Left ventricle myocardium superior (tissue), 1 donor: ENCODE data around the gene GPX7. TPM values are rescaled to one million over a fixed set of nuclear protein-coding genes. Genes with fewer than 3 reads are reported as not detected.

Experiments used
- ATAC-seq: fragments of 200-7000 bp; cut with Tn5 transposase; one replicate; pipeline ENCODE4 v1.9.1; 2020; ENCODE audit warnings: mild to moderate bottlenecking, moderate library complexity
- DNase-seq: peaks from one replicate; pipeline ENCODE4 v3.0.0-alpha.2; 2020
- intact Hi-C: fragments of 100-400 bp; cut with micrococcal nuclease; formaldehyde crosslinking; loops from one replicate; pipeline ENCODE4 v1.11.0; 2022
- total RNA-seq: library from RNA; stranded (reverse); fragmentation: NEBNext Ultra II Directional; extraction: Animal tissue kit (Norgen Biotek cat#: 25700); gene quantifications from one replicate; pipeline ENCODE4 v1.2.1, GENCODE V29; 2021
- donor health status: DM: no; HTN: yes; CAD: no; lungs with severe emphysema.

GPX7 gene
- total RNA-seq, 1 donor from 2014 or later: 4.2 TPM

DNA sequence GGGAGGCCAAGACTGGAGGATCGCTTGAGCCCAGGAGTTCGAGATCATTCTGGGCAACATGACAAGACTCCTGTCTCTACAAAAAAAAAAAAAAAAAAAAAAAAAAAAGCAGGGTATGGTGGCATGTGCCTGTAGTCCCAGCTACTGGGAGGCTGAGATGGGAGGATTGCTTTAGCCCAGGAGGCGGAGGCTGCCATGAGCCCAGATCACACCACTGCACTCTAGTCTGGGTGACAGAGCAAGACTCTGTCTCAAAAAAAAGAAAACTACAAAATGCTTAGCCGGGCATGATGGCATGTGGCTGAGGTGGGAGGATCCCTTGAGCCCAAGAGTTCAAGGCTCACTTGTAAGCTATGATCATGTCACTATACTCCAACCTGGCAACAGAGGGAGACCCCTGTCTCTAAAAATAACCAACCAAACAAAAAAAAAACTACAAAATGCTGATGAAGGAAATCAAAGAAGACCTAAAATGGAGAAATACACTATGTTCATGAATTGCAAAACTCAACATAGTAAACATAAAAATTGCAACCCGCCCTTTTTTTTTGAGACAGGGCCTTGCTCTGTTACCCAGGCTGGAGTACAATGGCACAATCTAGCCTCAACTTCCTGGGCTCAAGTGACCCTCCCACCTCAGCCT lies 51.2 kb downstream of the GPX7 start:
- intact Hi-C loops: no loop called here
- DNase-seq (no peak), ATAC-seq (no peak)

GRCh38 chr1:52654063-52654462 lies 51.9 kb downstream of the GPX7 start:
- ATAC-seq (no peak), DNase-seq (no peak)
- intact Hi-C loops: no loop called here

DNA sequence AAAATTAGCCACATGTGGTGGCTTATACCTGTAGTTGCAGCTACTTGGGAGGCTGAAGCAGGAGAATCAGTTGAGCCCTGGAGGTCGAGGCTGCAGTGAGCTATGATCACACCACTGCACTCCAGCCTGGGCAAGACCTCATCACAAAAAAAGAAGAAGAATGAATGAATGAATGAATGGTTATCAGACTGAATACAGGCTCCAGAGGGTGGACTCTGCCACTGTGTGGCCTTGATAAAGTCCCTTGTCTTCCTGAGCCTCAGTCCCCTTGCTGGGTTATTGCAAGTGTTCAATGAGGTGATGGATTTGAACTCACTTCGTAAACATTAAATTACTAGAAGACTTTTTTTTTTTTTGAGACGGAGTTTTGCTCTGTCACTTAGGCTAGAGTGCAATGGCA lies 55.5 kb downstream of the GPX7 start:
- intact Hi-C loops: no loop called here
- no peak for ATAC-seq
- no peak for DNase-seq

Other genes starting within 250 kb of the GPX7 start
- 13.0 TPM for gene CC2D1B, start 236.2 kb upstream of the GPX7 start, total RNA-seq
- 0.32 TPM for gene ORC1, start 197.9 kb upstream of the GPX7 start, total RNA-seq
- gene PRPF38A, start 197.8 kb upstream of the GPX7 start, total RNA-seq: 21.6 TPM
- gene TUT4, start 49.3 kb upstream of the GPX7 start, total RNA-seq: 36.2 TPM
- not detected for gene SHISAL2A, start 30.8 kb downstream of the GPX7 start, total RNA-seq
- gene COA7, start 96.0 kb downstream of the GPX7 start, total RNA-seq: 18.5 TPM
- gene ZYG11B, start 124.1 kb downstream of the GPX7 start, total RNA-seq: 84.3 TPM
- not detected for gene ZYG11A, start 240.4 kb downstream of the GPX7 start, total RNA-seq